Ecto neural progenitor cell (in vitro differentiated cells): ENCODE data around the gene P2RY13.

Experiments
- DNase-seq: peaks from one replicate; pipeline ENCODE4 v3.0.0-alpha.2; 2018; ENCODE audit warnings: low spot score

Gene P2RY13

GRCh38 chr3:151329363-151329762 is at the start of gene P2RY13:
TSS of gene P2RY13 (minus strand) at chr3:151329549. CDS start at chr3:151329528, 21 bp downstream.
- no peak for DNase-seq

- DNase-seq, result no peak
Observed at GRCh38 chr3:151377768-151378385, 48.5 kb upstream of the P2RY13 start.

- DNase-seq, result no peak
Observed at GRCh38 chr3:151372063-151372820, 42.9 kb upstream of the P2RY13 start.

- DNase-seq, result no peak
Observed at GRCh38 chr3:151371526-151371925, 42.2 kb upstream of the P2RY13 start.

GRCh38 chr3:151367448-151367847 is 38.1 kb upstream of the P2RY13 start:
- no peak for DNase-seq

- no peak for DNase-seq
Observed at GRCh38 chr3:151366993-151367392, 37.6 kb upstream of the P2RY13 start.

GRCh38 chr3:151362751-151363174 is 33.4 kb upstream of the P2RY13 start:
- no peak for DNase-seq

- DNase-seq, result no peak
Observed at GRCh38 chr3:151357463-151357850, 28.1 kb upstream of the P2RY13 start.

- DNase-seq, result no peak
Observed at GRCh38 chr3:151356794-151357462, 27.6 kb upstream of the P2RY13 start.

GRCh38 chr3:151351648-151352047 is 22.3 kb upstream of the P2RY13 start:
- DNase-seq, result no peak

- DNase-seq, result no peak
Observed at GRCh38 chr3:151351219-151351618, 21.9 kb upstream of the P2RY13 start.

GRCh38 chr3:151350656-151351055 is 21.3 kb upstream of the P2RY13 start:
- no peak for DNase-seq

- no peak for DNase-seq
Observed at GRCh38 chr3:151347432-151347831, 18.1 kb upstream of the P2RY13 start.

- no peak for DNase-seq
Observed at GRCh38 chr3:151346292-151346691, 16.9 kb upstream of the P2RY13 start.

GRCh38 chr3:151345859-151346258 is 16.5 kb upstream of the P2RY13 start:
- DNase-seq, result no peak

- DNase-seq, result no peak
Observed at GRCh38 chr3:151331696-151332095, 2.3 kb upstream of the P2RY13 start.

- DNase-seq, result no peak
Observed at GRCh38 chr3:151330899-151331298, 1.6 kb upstream of the P2RY13 start.

- DNase-seq, result no peak
Observed at GRCh38 chr3:151330379-151330778, 1.0 kb upstream of the P2RY13 start.

- no peak for DNase-seq
Observed at GRCh38 chr3:151328298-151328995, 902 bp downstream of the P2RY13 start.

GRCh38 chr3:151327571-151328198 is 1.7 kb downstream of the P2RY13 start:
- DNase-seq, result no peak

- DNase-seq, result no peak
Observed at GRCh38 chr3:151322511-151322910, 6.8 kb downstream of the P2RY13 start.

GRCh38 chr3:151321526-151321925 is 7.8 kb downstream of the P2RY13 start:
- no peak for DNase-seq
